Hippocampal formation (tissue), 2 donors: ENCODE results near the gene CAV2.
A peak's percentile ranks its signal among the peaks of the same experiment; 100 is the strongest.

Experiments
- DNase-seq, 2 donors: peaks; one replicate each; lab custom pipeline; 2025; lab: John Stamatoyannopoulos, UW

The CAV2 gene

GRCh38 chr7:116524609-116525297 is 25.2 kb downstream of the CAV2 start, which contains the start of gene CAV1:
Gene CAV1, plus strand, starts transcription at chr7:116525036. Its CDS starts 27 bp downstream, at chr7:116525063.
- peak in 1 of 2 donors; percentile 10 for DNase-seq

- no peak for DNase-seq
Measured at GRCh38 chr7:116525298-116525912, 25.9 kb downstream of the CAV2 start.

- peak; percentile 17 to 30 for DNase-seq
Measured at GRCh38 chr7:116525913-116526861, 26.6 kb downstream of the CAV2 start.

- DNase-seq, result no peak
Measured at GRCh38 chr7:116526897-116527296, 27.4 kb downstream of the CAV2 start.

GRCh38 chr7:116527521-116527920 is 28.0 kb downstream of the CAV2 start:
- no peak for DNase-seq

- no peak for DNase-seq
Measured at GRCh38 chr7:116528008-116528789, 28.7 kb downstream of the CAV2 start.

GRCh38 chr7:116529250-116529649 is 29.7 kb downstream of the CAV2 start:
- DNase-seq, result no peak

GRCh38 chr7:116530107-116530820 is 30.7 kb downstream of the CAV2 start:
- DNase-seq, result no peak

- no peak for DNase-seq
Measured at GRCh38 chr7:116532102-116532688, 32.7 kb downstream of the CAV2 start.

GRCh38 chr7:116534790-116535189 is 35.3 kb downstream of the CAV2 start:
- no peak for DNase-seq

- DNase-seq, result no peak
Measured at GRCh38 chr7:116535416-116535815, 35.9 kb downstream of the CAV2 start.

- DNase-seq, result no peak
Measured at GRCh38 chr7:116538138-116538537, 38.6 kb downstream of the CAV2 start.

GRCh38 chr7:116539879-116540278 is 40.3 kb downstream of the CAV2 start:
- no peak for DNase-seq

- DNase-seq, result no peak
Measured at GRCh38 chr7:116540743-116541142, 41.2 kb downstream of the CAV2 start.

GRCh38 chr7:116541951-116542350 is 42.4 kb downstream of the CAV2 start:
- no peak for DNase-seq

GRCh38 chr7:116542618-116543017 is 43.1 kb downstream of the CAV2 start:
- no peak for DNase-seq

GRCh38 chr7:116543664-116544063 is 44.1 kb downstream of the CAV2 start:
- no peak for DNase-seq

GRCh38 chr7:116544487-116544886 is 44.9 kb downstream of the CAV2 start:
- DNase-seq, result no peak

GRCh38 chr7:116545411-116545993 is 46.0 kb downstream of the CAV2 start:
- no peak for DNase-seq

- no peak for DNase-seq
Measured at GRCh38 chr7:116546054-116546453, 46.5 kb downstream of the CAV2 start.
